Measurements from ENCODE around the gene KCNH2. TPM values are rescaled to one million over a fixed set of nuclear protein-coding genes. Genes with fewer than 3 reads are reported as not detected.
A peak's percentile ranks its signal among the peaks of the same experiment; 100 is the strongest.

Gene KCNH2
- total and polyA plus RNA-seq, 8 donors: 4.0 to 77.7 (median 7.3) TPM

- Histone ChIP-seq H3K27me3 (no peaks in the 10 kb centered on the region), H3K4me1 (no peaks in the 10 kb centered on the region), H3K4me3 (no peak overlapping the region), H3K9me3 (no peaks in the 10 kb centered on the region), H3K27ac (no peak overlapping the region), H3K36me3 (no peaks in the 10 kb centered on the region)
- 49 to 52% (median 51%) methylated on average over 4 of the region's 4 CpGs for WGBS, 5 donors
- DNase-seq: peak in 1 of 2 donors; percentile 53
- no peak for TF ChIP-seq EP300 (IDR thresholded peaks at IDR 0.05)
- no peak for TF ChIP-seq CTCF (IDR thresholded peaks at IDR 0.05)
- no peak for TF ChIP-seq POLR2AphosphoS5 (IDR thresholded peaks at IDR 0.05)
- intact Hi-C loops (cut with DNase I; ENCODE audit: low total_unique reads): no loop called here
These were observed 50.2 kb downstream of the KCNH2 start for GRCh38 chr7:150927956-150928344.

GRCh38 chr7:150927157-150927955 lies 50.8 kb downstream of the KCNH2 start:
- TF ChIP-seq POLR2A (IDR thresholded peaks at IDR 0.05) (no peak), EP300 (IDR thresholded peaks at IDR 0.05) (no peak), POLR2AphosphoS5 (IDR thresholded peaks at IDR 0.05) (no peak), CTCF (IDR thresholded peaks at IDR 0.05) (no peak)
- no peak overlapping the region for H3K27ac ChIP-seq
- no peak for DNase-seq
- H3K9me3 ChIP-seq: no peaks in the 10 kb centered on the region
- intact Hi-C loops (cut with DNase I; ENCODE audit: low total_unique reads): no loop called here
- H3K36me3 ChIP-seq: no peaks in the 10 kb centered on the region
- no peak overlapping the region for H3K4me3 ChIP-seq
- H3K27me3 ChIP-seq: no peaks in the 10 kb centered on the region
- H3K4me1 ChIP-seq: no peaks in the 10 kb centered on the region
- WGBS, 5 donors: 52 to 69% (median 65%) methylated on average over 6 of the region's 6 CpGs

- Histone ChIP-seq H3K4me3 (no peak overlapping the region), H3K36me3 (no peaks in the 10 kb centered on the region), H3K4me1 (no peaks in the 10 kb centered on the region), H3K27ac (no peak overlapping the region), H3K27me3 (no peaks in the 10 kb centered on the region), H3K9me3 (no peaks in the 10 kb centered on the region)
- 86 to 94% (median 89%) methylated on average over 7 of the region's 7 CpGs for WGBS, 5 donors
- no peak for TF ChIP-seq EP300 (IDR thresholded peaks at IDR 0.05)
- no peak for TF ChIP-seq CTCF (IDR thresholded peaks at IDR 0.05)
- no peak for TF ChIP-seq POLR2AphosphoS5 (IDR thresholded peaks at IDR 0.05)
- TF ChIP-seq POLR2A (IDR thresholded peaks at IDR 0.05): no peak
- DNase-seq: no peak
- intact Hi-C loops (cut with DNase I; ENCODE audit: low total_unique reads): no loop called here
These were observed 52.1 kb downstream of the KCNH2 start for GRCh38 chr7:150926066-150926465.

- peaks cover 0 to 8% (median 0%) of the 10 kb centered on the region in 3 donors for H3K27me3 ChIP-seq
- TF ChIP-seq EP300 (IDR thresholded peaks at IDR 0.05): no peak
- H3K9me3 ChIP-seq: no peaks in the 10 kb centered on the region
- no peak overlapping the region for H3K4me3 ChIP-seq
- 43 to 57% (median 55%) methylated on average over 10 of the region's 10 CpGs for WGBS, 5 donors
- peak in 1 of 2 donors; percentile 14 for DNase-seq
- no peak overlapping the region for H3K27ac ChIP-seq
- H3K36me3 ChIP-seq: no peaks in the 10 kb centered on the region
- intact Hi-C loops (cut with DNase I; ENCODE audit: low total_unique reads): no loop called here
- H3K4me1 ChIP-seq: peaks cover 0 to 2% (median 0%) of the 10 kb centered on the region in 4 donors
These were observed 53.7 kb downstream of the KCNH2 start for GRCh38 chr7:150924369-150924781.

- Histone ChIP-seq H3K9me3 (no peaks in the 10 kb centered on the region), H3K4me3 (no peak overlapping the region), H3K4me1 (peaks cover 0 to 7% (median 0%) of the 10 kb centered on the region in 4 donors), H3K27ac (no peak overlapping the region), H3K36me3 (no peaks in the 10 kb centered on the region), H3K27me3 (peaks cover 0 to 8% (median 0%) of the 10 kb centered on the region in 3 donors)
- intact Hi-C loops (cut with DNase I; ENCODE audit: low total_unique reads): no loop called here
- WGBS, 5 donors: 68 to 76% (median 74%) methylated on average over 1 of the region's 1 CpG
- no peak for TF ChIP-seq POLR2A (IDR thresholded peaks at IDR 0.05)
- TF ChIP-seq EP300 (IDR thresholded peaks at IDR 0.05): no peak
- no peak for TF ChIP-seq POLR2AphosphoS5 (IDR thresholded peaks at IDR 0.05)
- no peak for TF ChIP-seq CTCF (IDR thresholded peaks at IDR 0.05)
- DNase-seq: no peak
These were observed 54.3 kb downstream of the KCNH2 start for GRCh38 chr7:150923802-150924201.

Data from stomach (tissue), 9 donors.